GM18873 (cell line): ENCODE results near the gene IFT122.

Experiments
- ATAC-seq: cut with Tn5 transposase; IDR thresholded peaks from one replicate; pipeline ENCODE4 v1.9.1; 2021; ENCODE audit warnings: mild to moderate bottlenecking, moderate library complexity, moderate number of reproducible peaks; ENCODE audit not compliant: unreplicated experiment, low FRiP score

The IFT122 gene

DNA sequence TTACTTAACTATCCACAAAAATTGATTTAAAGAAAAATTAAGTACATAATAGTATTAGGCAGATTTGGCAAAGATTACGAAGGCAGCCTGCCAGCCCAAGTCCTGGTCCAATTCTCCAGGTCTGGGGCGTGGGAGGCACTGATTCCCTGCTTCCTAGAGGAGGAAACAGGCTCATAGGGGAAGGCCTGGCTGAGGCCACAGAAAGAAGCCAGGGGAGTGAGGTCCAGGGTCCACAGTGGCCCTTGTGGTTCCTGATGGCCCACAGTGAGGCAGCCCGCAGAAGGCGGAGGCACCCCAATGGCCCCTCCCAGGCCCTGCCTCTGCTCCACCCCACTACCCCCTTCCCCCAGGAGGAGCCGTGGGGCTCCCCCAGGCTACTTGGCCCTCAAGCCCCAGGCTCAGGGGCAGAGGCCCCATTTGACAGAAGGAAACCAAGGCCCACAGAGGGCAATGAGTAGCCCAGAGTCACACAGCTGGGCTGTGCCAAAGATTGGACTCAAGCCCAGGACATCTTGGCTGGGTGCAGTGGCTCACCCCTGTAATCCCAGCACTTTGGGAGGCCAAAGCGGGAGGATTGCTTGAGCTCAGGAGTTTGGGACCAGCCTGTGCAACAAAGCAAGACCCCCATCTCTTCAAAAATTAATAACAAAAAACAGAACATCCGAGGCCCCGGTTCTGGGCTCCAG is 124.0 kb downstream of the IFT122 start:
- no peak for ATAC-seq

DNA sequence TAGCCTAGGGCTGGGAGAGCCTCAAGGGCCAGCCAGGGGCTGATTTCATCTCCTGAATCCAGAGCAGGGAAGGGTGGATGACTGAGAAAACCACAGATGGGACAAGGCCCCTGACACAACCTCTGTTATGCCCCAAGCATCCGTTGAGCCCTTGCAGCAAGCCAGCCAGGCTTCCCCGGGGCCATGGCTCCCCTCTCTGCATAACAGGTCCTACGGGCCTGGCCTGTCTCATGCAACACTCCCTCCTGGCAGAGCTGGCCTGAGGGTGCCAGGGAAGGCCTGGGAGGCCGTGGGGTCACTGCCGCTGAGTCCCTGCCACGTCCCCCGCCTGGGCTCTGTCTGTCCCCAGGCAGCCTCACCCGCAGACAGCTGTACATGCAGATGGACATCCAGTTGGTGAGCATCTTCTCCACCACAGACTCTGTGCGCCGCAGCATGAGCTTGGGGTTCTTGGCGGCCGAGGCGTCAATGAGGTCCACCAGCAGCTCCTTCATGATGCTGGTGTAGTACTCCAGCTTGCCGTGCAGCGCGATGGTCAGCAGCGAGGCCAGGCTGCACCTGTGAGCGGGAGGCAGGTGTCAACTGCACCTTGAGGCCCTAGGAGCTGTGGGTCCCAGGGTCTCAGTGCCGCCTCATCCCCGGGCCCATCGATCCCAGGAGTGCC is 125.1 kb downstream of the IFT122 start:
- no peak for ATAC-seq

DNA sequence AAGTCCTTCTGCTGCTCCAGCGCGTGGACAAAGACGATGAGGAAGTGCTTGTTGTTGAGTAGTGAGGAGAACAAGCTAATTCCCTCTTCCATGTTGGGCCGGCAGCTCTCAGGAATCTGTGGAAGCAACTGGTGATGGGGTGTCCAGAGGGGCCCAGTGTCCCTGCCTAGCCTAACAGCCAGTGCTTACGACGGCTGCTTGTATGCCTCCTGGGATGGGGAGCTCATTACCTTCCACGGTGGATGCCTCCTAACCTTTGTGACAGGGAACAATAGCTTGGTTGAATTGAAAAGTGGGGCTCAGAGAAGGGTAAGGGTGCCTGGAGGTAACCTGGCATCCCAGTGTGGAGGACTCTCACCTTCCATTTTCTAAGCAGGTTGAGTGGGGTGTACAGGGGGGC is 125.9 kb downstream of the IFT122 start:
- ATAC-seq = no peak

DNA sequence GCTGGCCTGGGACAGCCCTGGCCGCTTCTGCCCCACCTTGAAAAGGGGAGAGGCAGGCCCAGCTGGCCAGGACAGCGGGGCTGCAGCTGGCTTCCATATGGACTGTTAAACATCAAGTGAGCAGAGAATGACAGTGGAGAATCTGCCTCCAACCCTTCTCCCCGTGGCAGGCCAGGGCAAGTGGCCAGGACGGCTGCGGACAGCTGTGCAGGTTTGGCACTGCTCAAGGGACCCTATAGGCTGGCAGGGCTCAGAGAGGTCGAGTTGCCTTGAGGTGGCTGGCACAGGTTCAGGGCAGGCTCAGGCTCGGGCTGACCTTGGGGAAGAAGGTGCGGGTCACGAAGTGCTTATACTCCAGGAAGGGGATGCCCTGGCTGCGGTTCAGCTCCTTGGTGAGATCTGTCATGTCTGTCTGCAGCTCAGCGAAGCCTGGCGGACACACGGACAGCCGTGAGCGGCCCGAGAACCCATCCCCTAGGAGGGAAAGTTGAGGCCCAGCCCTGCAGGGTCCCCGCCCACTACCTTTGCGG is 127.2 kb downstream of the IFT122 start:
- ATAC-seq = no peak

DNA sequence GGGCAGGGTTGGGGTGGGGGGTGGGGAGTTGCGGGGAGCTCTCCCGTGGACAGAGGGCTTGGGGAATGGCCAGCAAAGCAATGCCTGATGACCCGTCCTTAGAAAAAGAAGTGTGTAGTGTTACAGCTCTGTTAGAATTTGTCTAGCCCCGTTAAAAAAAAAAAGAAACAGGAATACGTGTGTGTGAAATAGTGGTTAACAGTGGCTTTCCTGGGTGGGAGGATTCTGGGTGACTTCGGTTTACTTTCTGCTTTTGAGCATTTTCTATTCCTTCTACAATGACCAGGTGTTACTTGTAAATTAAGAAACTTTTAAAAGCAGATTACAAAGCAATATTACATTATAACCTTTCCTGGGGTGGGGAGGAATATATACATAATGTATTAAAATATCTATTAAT is 127.9 kb downstream of the IFT122 start:
- no peak for ATAC-seq

DNA sequence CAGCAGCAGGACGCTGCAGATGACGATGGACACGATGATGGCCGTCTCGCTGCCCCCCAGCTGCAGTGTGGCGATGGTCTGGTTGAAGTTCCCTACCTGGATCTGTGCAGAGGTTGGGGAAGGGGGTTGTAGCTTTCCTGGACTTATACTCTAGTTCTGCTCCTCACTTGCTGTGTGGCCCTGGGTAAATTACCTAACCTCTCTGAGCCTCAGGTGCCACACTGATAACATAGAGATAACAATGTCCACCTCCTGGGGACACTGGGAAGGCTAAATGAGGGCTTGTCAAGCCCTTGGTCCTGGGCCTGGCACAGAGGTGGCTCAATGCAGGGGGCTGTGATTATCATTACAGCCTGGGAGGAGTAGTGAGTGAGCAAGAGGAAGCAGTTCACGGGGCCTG is 129.8 kb downstream of the IFT122 start:
- ATAC-seq = no peak
